HCT116 (cell line): ENCODE results near the gene PAM16.

Experiments used
- TF ChIP-seq, protein P1 (sequence below), 3 experiments: fragments of 200-600 bp in 1 of 3; sonication (generic) in 1 of 3; IDR thresholded peaks in 2 of 3; conservative IDR thresholded peaks in 1 of 3; 2 replicates each; pipeline ENCODE4 v1.5.1; 2012 to 2017; ENCODE audit warnings: low read depth in 2 of 3, low read length in 2 of 3, antibody characterized with exemption in 1 of 3, borderline replicate concordance in 1 of 3, control low read depth in 1 of 3, mild to moderate bottlenecking in 1 of 3, mixed read lengths in 1 of 3, mixed run types in 1 of 3, moderate library complexity in 1 of 3; ENCODE audit not compliant: insufficient read depth in 1 of 3
- TF ChIP-seq, protein P2 (sequence below): IDR thresholded peaks from 2 replicates; pipeline ENCODE4 v1.6.1; 2011; ENCODE audit warnings: mild to moderate bottlenecking, low read length, moderate library complexity; ENCODE audit not compliant: insufficient replicate concordance; ENCODE audit errors: extremely low read depth

DNA sequence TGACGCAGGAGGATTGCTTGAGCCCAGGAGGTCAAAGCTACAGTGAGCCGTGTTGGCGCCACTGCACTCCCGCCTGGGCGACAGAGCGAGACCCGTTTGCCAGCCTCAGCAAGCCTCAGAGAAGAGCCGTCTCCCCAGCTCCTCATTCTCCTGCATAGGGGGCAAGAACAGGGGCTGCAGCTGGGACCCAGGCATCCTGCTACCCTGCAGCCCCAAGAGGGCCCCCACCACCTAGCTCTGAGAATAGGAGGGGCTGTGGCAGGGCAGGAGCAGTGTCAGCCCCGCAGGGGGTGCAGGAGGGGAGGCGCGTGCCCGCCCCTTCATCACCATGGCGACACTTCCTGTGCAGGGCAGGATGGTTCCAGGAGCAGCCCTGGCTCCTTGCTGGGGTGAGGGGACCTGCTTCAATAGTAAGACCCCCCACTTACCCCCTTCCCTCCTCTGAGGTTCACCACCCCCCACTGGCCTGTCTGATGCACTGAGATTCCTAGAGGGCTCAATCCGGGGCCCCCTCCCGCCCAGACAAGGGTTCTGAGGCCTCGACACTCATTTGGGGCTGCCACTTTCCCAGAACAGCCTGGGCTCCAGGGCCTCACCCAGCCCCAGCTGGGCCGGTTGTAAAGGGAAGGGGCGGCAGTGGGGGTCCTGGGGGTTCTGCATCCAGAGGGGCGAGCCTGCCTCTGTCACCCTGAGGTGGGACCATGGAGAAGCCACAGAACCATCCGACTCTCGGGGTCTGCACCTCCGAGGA, 40.7 kb upstream of the PAM16 start:
- TF ChIP-seq, protein P1, sequence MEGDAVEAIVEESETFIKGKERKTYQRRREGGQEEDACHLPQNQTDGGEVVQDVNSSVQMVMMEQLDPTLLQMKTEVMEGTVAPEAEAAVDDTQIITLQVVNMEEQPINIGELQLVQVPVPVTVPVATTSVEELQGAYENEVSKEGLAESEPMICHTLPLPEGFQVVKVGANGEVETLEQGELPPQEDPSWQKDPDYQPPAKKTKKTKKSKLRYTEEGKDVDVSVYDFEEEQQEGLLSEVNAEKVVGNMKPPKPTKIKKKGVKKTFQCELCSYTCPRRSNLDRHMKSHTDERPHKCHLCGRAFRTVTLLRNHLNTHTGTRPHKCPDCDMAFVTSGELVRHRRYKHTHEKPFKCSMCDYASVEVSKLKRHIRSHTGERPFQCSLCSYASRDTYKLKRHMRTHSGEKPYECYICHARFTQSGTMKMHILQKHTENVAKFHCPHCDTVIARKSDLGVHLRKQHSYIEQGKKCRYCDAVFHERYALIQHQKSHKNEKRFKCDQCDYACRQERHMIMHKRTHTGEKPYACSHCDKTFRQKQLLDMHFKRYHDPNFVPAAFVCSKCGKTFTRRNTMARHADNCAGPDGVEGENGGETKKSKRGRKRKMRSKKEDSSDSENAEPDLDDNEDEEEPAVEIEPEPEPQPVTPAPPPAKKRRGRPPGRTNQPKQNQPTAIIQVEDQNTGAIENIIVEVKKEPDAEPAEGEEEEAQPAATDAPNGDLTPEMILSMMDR (IDR thresholded peaks at IDR 0.05 in 2 of 3, conservative IDR thresholded peaks at IDR 0.05 in 1 of 3; ENCODE audit: borderline replicate concordance in 1 of 3, insufficient read depth in 1 of 3, low read depth in 2 of 3, low read length in 2 of 3) = no peak
- TF ChIP-seq, protein P2, sequence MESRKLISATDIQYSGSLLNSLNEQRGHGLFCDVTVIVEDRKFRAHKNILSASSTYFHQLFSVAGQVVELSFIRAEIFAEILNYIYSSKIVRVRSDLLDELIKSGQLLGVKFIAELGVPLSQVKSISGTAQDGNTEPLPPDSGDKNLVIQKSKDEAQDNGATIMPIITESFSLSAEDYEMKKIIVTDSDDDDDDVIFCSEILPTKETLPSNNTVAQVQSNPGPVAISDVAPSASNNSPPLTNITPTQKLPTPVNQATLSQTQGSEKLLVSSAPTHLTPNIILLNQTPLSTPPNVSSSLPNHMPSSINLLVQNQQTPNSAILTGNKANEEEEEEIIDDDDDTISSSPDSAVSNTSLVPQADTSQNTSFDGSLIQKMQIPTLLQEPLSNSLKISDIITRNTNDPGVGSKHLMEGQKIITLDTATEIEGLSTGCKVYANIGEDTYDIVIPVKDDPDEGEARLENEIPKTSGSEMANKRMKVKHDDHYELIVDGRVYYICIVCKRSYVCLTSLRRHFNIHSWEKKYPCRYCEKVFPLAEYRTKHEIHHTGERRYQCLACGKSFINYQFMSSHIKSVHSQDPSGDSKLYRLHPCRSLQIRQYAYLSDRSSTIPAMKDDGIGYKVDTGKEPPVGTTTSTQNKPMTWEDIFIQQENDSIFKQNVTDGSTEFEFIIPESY = no peak
